ENCODE measurements around the gene SIRT7. TPM values are rescaled to one million over a fixed set of nuclear protein-coding genes. Genes with fewer than 3 reads are reported as not detected.

Gene SIRT7
- total RNA-seq, 2 experiments from 2014 or later: 49.1 to 69.3 TPM

GRCh38 chr17:81932333-81932983, 14.5 kb upstream of the SIRT7 start:
- H2AFZ ChIP-seq (ENCODE audit: low read length): no peak overlapping the region
- ChIA-PET POLR2A (interaction anchor here (0.6 kb wide), 1 partner anchor 120 kb away, joined by 3 read pairs; no protein-coding TSS in a partner anchor), CTCF (ENCODE audit: unreplicated experiment) (no interaction called here)
- no peak overlapping the region for H3K4me2 ChIP-seq (ENCODE audit: low read length)
- H3K9me2 ChIP-seq (ENCODE audit: insufficient read depth, low read length): no peaks in the 10 kb centered on the region
- intact Hi-C loops (cut with micrococcal nuclease; ENCODE audit: unreplicated experiment): no loop called here
- H3K4me1 ChIP-seq (ENCODE audit: insufficient read depth, low read length, poor library complexity, severe bottlenecking): peaks cover 23% of the 10 kb centered on the region
- peaks cover 6% of the 10 kb centered on the region; the same call in 1 of the 2 replicates for H3K79me2 ChIP-seq (ENCODE audit: insufficient read depth, low read depth, low read length)
- H3K36me3 ChIP-seq (ENCODE audit: insufficient read depth, low read length): peaks cover 30% of the 10 kb centered on the region
- no peaks in the 10 kb centered on the region for H4K20me1 ChIP-seq (ENCODE audit: insufficient read depth, low read length)
- TF ChIP-seq EZH2phosphoT487 (IDR thresholded peaks at IDR 0.05; ENCODE audit: borderline replicate concordance, low read depth, low read length): no peak
- TF ChIP-seq, protein P1, sequence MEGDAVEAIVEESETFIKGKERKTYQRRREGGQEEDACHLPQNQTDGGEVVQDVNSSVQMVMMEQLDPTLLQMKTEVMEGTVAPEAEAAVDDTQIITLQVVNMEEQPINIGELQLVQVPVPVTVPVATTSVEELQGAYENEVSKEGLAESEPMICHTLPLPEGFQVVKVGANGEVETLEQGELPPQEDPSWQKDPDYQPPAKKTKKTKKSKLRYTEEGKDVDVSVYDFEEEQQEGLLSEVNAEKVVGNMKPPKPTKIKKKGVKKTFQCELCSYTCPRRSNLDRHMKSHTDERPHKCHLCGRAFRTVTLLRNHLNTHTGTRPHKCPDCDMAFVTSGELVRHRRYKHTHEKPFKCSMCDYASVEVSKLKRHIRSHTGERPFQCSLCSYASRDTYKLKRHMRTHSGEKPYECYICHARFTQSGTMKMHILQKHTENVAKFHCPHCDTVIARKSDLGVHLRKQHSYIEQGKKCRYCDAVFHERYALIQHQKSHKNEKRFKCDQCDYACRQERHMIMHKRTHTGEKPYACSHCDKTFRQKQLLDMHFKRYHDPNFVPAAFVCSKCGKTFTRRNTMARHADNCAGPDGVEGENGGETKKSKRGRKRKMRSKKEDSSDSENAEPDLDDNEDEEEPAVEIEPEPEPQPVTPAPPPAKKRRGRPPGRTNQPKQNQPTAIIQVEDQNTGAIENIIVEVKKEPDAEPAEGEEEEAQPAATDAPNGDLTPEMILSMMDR (conservative IDR thresholded peaks at IDR 0.05; ENCODE audit: low read length): no peak
- no peak overlapping the region for H3K27ac ChIP-seq (ENCODE audit: low read depth, low read length, poor library complexity, severe bottlenecking)
- DNase-seq (ENCODE audit: low spot score): peak; percentile 20
- H3K4me3 ChIP-seq (ENCODE audit: low read depth, low read length, poor library complexity, severe bottlenecking): no peak overlapping the region
- no peaks in the 10 kb centered on the region for H3K9me3 ChIP-seq (ENCODE audit: low read length)
- TSS peak; percentile 84 for BruUV-seq (replicated peaks)

DNA sequence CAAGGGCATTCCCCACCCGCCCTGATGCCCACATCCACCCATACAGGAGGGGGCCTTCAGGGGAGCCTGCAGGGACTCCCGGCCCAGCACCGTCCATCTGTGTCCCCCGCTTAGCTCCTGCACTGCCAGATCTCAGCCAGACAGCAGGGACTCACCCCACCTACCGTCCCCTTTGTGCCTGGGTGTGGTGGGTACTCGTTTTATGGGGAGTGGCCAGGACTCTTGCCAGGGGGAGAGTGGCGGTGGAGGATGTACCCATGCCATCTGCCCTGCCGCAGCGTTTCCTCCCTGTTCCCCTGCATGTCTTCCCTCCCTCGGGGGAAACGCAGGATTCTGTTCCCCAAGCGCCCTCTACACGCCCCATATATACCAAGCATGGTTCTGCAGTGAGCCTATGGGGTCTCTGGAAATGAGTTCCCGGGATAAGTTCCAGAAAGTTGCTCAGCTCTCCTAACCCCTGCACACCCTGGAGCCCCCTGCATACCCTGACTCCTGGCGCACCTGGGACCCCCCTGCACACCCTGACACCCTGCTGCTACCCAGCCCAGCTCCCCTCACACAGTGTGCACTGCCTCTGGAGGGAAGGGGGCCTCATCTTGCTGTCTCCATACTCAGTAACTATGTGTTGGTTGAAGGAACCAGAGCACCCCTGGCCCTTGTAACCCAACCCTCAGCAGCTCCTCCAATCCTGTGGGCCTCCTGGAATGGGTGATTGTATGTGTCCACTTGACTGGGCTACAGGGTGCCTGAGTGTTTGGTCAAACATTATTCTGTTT, 13.8 kb upstream of the SIRT7 start:
- no peak overlapping the region for H2AFZ ChIP-seq (ENCODE audit: low read length)
- H3K4me3 ChIP-seq (ENCODE audit: low read depth, low read length, poor library complexity, severe bottlenecking): no peak overlapping the region
- no peaks in the 10 kb centered on the region for H4K20me1 ChIP-seq (ENCODE audit: insufficient read depth, low read length)
- CTCF ChIA-PET (ENCODE audit: unreplicated experiment): no interaction called here
- intact Hi-C loops (cut with micrococcal nuclease; ENCODE audit: unreplicated experiment): no loop called here
- H3K27ac ChIP-seq (ENCODE audit: low read depth, low read length, poor library complexity, severe bottlenecking): no peak overlapping the region
- DNase-seq (ENCODE audit: low spot score): no peak
- POLR2A ChIA-PET: no interaction called here
- no peak for TF ChIP-seq EZH2phosphoT487 (IDR thresholded peaks at IDR 0.05; ENCODE audit: borderline replicate concordance, low read depth, low read length)
- TF ChIP-seq, protein P1 (conservative IDR thresholded peaks at IDR 0.05; ENCODE audit: low read length): no peak
- peaks cover 21% of the 10 kb centered on the region for H3K4me1 ChIP-seq (ENCODE audit: insufficient read depth, low read length, poor library complexity, severe bottlenecking)
- H3K4me2 ChIP-seq (ENCODE audit: low read length): no peak overlapping the region
- no peaks in the 10 kb centered on the region for H3K9me2 ChIP-seq (ENCODE audit: insufficient read depth, low read length)
- no TSS peak for BruUV-seq (replicated peaks)
- H3K36me3 ChIP-seq (ENCODE audit: insufficient read depth, low read length): peaks cover 30% of the 10 kb centered on the region
- H3K79me2 ChIP-seq (ENCODE audit: insufficient read depth, low read depth, low read length): peaks cover 9% of the 10 kb centered on the region; the same call in 1 of the 2 replicates
- H3K9me3 ChIP-seq (ENCODE audit: low read length): no peaks in the 10 kb centered on the region

DNA sequence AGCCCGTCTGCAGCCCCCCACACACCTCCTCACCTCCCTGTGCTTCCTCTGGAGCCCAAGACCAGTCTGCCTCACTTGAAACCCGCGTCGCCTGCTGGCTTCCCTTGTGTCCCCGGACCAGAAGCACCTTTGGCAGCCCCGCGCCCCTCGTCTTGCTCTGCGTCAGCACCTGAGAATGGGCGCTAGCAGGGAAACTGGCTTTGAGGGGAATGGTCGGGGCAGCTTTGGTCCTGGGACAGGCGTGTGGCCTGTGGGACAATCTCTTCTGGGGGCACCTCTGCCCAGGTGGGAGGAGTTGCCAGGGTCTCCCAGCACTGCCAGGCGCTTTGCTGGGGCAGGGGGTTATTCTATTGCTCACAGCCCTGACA, 13.2 kb upstream of the SIRT7 start:
- POLR2A ChIA-PET: no interaction called here

More for the DNA sequence above, 13.2 kb upstream of the SIRT7 start:
- Histone ChIP-seq H4K20me1 (ENCODE audit: insufficient read depth, low read length) (no peaks in the 10 kb centered on the region), H3K36me3 (ENCODE audit: insufficient read depth, low read length) (peaks cover 30% of the 10 kb centered on the region), H3K4me3 (ENCODE audit: low read depth, low read length, poor library complexity, severe bottlenecking) (no peak overlapping the region), H3K9me3 (ENCODE audit: low read length) (no peaks in the 10 kb centered on the region), H3K9me2 (ENCODE audit: insufficient read depth, low read length) (no peaks in the 10 kb centered on the region), H3K27ac (ENCODE audit: low read depth, low read length, poor library complexity, severe bottlenecking) (no peak overlapping the region), H3K79me2 (ENCODE audit: insufficient read depth, low read depth, low read length) (peaks cover 10% of the 10 kb centered on the region), H3K4me1 (ENCODE audit: insufficient read depth, low read length, poor library complexity, severe bottlenecking) (peaks cover 20% of the 10 kb centered on the region), H3K4me2 (ENCODE audit: low read length) (no peak overlapping the region), H2AFZ (ENCODE audit: low read length) (no peak overlapping the region)
- no peak for TF ChIP-seq EZH2phosphoT487 (IDR thresholded peaks at IDR 0.05; ENCODE audit: borderline replicate concordance, low read depth, low read length)
- TF ChIP-seq, protein P1 (conservative IDR thresholded peaks at IDR 0.05; ENCODE audit: low read length): no peak
- intact Hi-C loops (cut with micrococcal nuclease; ENCODE audit: unreplicated experiment): no loop called here
- BruUV-seq (replicated peaks): no TSS peak
- CTCF ChIA-PET (ENCODE audit: unreplicated experiment): no interaction called here
- DNase-seq (ENCODE audit: low spot score): no peak
